Fibroblast of the aortic adventitia (primary cell): Measurements from ENCODE around the gene SLC27A5. TPM values are rescaled to one million over a fixed set of nuclear protein-coding genes. Genes with fewer than 3 reads are reported as not detected.
A peak's percentile ranks its signal among the peaks of the same experiment; 100 is the strongest.

Experiments
- DNase-seq: peaks from one replicate; pipeline ENCODE4 v3.0.0-alpha.2; 2010; ENCODE audit warnings: low read depth
- H3K4me3 ChIP-seq: 2 replicates; pipeline ENCODE4 v1.5.1; 2011; ENCODE audit warnings: low read depth, mild to moderate bottlenecking, control low read depth, low read length, moderate library complexity
- CTCF ChIP-seq: IDR thresholded peaks from 2 replicates; pipeline ENCODE4 v1.5.1; 2011; ENCODE audit warnings: mild to moderate bottlenecking, low read length, control low read depth, inconsistent platforms; ENCODE audit not compliant: insufficient read depth
- total RNA-seq: library from RNA; depleted of rRNA; stranded (reverse); fragments of >200 nt; gene quantifications from 2 replicates; pipeline ENCODE4 v1.2.3, GENCODE V29; 2012; ENCODE audit warnings: low replicate concordance

Gene SLC27A5
- total RNA-seq, 1 donor = 5.2 TPM

GRCh38 chr19:58519355-58520256 is 7.8 kb upstream of the SLC27A5 start, which contains the start of gene ZBTB45:
TSS of gene ZBTB45 (minus strand) at chr19:58519810. CDS start at chr19:58517673, 2,137 bp downstream.
- H3K4me3 ChIP-seq = peak within 1 kb of the TSS; percentile 91
- TF ChIP-seq CTCF = peak; percentile 71
- DNase-seq = peak; percentile 98

DNA sequence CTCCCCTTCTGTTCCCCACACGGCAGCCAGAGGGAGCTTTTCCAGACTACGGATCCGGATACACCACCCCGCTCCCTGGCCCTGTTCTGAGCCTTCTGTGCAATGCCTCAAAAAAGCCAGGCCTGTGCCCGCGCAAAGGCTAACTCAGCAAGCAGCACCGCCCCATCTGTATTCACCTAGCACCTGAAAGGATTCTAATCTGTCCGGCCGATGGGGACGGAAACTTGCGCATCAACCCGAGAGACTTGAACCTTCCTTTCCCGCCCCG is 7.2 kb upstream of the SLC27A5 start:
- DNase-seq = peak; percentile 73
- peak overlapping the region; percentile 91 for H3K4me3 ChIP-seq
- peak; percentile 82 for TF ChIP-seq CTCF

DNA sequence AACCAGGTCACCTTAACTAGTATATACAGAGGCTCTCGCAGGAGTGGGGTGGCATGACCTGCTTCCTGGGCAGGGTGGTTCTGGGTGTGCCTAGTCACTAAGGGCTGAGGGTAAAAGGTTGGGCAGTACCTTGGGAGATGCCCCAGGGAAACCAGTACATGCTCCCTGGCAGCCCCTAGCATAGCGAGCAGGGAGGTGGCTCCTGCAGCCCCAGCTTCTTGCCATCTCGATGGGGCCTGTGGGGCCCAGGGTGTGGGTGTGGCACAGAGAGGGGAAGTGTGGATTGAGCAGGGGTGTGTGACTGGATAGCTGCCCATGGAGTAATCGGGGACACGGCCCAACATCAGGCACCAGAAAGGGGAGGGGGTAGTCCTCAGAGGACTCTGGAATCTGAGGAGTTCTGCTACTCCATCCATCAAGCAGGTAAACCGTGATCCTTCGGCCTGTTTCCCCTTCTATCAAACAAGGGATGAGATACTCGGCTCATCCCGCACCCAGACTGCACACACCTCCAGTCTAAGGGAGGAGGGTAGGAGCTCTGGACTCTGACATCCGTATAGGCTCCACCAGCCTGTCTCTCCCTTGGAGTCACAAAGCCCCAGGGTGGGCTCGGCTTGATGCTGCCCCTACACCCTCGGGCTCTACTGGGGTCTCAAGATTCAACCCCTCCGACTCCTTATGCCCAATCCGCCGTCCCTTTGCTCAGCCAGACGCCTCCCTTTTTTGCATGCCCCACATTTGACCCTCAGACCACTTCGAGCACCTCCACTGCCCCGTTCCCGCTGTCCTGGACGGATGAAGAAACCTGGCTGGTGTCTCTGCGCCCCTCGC is 6.7 kb upstream of the SLC27A5 start:
- DNase-seq = no peak
- H3K4me3 ChIP-seq = peak overlapping the region; percentile 91
- no peak for TF ChIP-seq CTCF

DNA sequence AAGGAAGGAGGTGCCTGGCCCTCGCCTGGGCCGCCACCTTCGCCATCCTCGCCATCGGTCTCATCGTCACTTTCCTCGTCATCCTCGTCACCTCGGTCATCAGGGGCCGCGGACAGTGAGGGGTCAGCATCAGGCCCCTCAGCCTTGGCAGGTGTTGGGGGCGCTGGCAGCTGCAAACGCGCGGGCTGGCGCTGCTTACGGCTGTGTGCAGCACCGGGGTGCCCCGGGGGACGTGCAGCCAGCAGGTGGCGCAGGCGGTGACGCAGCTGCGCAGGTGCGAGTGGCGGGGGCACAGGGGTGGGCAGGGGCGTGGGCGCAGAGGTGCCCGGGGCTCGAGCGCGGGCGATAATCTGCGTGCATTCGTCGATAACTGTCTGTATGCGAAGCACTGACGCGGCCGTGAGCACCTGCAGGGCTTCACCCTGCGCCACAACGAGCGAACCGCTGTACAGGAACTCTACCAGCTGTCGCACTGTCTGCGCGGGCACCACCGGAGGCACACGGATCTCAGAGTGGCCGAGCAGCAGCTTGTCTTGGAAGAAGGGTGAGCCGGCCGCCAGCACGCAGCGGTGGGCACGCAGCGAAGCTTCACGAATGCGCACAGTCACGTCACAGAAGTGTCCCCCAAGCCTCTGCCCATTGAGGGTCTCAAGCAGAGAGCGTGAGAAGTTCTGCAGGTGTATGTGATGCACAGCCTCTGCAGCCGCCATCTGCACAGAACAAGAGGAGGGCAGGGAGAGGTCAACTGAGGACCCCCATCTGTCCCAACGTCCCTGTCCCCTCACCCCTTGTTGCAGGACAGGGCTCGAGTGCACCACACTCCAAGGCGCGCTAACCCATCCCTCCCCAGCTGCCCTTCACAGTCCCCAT is 5.4 kb upstream of the SLC27A5 start:
- TF ChIP-seq CTCF = no peak

DNA sequence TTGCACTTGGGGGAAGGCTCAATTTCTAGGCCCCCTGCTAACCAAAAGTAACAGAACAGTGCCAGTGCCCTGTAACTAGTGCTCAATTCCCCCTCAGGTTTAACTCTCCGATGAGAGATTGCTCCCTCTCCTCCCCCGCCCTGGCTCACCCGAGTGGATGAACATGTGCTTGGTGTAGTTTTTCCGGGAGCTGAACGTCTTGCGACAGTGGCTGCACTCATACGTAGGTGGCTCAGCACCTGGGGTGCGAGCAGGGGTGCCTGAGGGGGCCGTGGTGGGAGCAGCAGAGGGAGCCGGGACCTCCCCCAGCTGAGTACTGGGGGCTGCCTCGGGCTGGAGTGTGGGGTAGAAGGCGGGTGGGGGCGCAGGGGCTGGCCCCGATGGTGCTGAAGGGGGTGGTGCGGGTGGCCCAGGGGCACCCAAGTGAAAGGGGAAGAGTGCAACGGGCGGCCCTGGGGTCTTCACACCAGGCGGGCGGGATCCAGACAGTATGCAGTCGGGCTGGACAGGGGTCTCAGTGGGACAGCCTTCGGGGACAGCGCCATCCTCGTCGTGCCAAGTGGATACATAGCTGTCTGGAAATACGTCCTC is 4.5 kb upstream of the SLC27A5 start:
- DNase-seq = no peak
- TF ChIP-seq CTCF = no peak

More for the DNA sequence above, 5.4 kb upstream of the SLC27A5 start:
- no peak for DNase-seq
- peak overlapping the region; percentile 28 for H3K4me3 ChIP-seq

GRCh38 chr19:58515259-58515658 is 3.5 kb upstream of the SLC27A5 start:
- no peak for TF ChIP-seq CTCF
- no peak overlapping the region for H3K4me3 ChIP-seq
- DNase-seq = no peak

More for the DNA sequence above, 4.5 kb upstream of the SLC27A5 start:
- no peak overlapping the region for H3K4me3 ChIP-seq
